HG02678 (cell line): ENCODE data around the gene GPR15LG.
"Not testable (repeated sequence)": the region's sequence is repeated elsewhere in the genome, so short reads cannot be mapped to it uniquely, and the experiment has no call there.

Experiments used
- ATAC-seq: cut with Tn5 transposase; IDR thresholded peaks from one replicate; pipeline ENCODE4 v1.9.1; 2021; ENCODE audit warnings: mild to moderate bottlenecking, moderate library complexity; ENCODE audit not compliant: unreplicated experiment

GPR15LG gene

GRCh38 chr10:84164442-84164841 lies 9.2 kb upstream of the GPR15LG start:
- no peak for ATAC-seq

DNA sequence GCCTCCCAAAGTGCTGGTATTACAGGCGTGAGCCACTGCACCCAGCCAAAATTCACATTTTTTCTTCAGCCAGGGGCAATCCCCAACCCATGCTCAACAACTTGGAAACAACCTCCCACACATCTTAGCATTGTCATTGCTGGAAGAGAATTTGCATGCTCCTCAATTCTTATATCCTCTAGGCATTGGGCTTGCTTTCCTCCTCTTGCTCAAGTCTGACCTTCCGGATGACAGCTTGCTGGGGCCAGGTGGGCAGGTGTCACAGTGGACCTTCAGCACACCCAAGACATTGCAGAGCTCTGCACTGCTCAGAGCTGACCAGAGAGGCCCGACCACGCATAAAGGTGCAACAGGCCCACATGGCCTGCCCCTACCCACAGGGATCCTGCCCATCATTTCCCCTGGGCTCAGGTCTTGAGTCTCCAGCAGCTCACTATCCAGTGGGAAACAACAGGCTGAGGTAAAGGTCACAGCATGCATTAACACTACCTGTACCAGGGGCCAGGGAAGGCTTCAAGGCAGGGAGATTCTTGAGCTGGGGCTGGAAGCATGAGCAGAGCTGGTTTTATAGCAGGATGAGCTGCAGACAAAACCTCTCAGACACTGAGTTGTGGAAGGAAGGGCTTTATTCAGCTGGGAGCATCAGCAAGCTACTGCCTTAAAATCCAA lies 6.8 kb upstream of the GPR15LG start:
- ATAC-seq = peak; percentile 58

DNA sequence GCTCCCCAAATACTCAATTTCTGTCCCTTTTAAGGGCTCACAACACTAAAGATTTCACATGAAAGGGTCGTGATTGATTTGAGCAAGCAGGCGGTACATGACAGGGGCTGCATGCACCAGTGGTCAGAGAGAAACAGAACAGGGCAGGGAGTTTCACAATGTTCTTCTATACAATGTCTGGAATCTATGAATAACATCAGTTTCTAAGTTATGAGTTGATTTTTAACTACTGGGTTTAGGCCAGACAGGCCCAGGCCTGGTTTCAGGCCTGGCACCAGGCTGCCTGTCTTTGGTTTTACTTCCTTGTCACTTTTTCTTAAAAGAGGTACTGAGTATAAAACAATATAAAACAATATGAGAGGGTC lies 6.3 kb upstream of the GPR15LG start:
- peak; percentile 18 for ATAC-seq

DNA sequence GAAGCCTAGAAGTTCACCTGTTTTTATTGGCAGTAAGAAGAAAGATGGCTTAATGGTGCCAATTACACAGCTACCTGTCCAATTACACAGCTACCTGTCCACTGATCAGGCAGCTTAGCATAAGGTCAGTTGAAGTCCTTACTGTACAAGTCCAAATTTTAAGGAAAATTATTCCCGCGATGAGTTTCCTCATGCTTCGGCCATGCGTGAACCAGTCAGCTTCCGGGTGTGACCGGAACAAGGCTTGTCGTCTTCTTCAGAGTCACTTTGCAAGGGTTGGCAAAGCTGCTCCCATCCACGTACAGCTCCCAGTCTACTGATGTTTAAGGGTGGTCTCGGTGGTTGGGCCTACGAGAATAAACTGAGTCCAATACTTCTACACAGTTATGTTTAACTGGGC lies 5.2 kb upstream of the GPR15LG start:
- ATAC-seq = not testable (repeated sequence)

DNA sequence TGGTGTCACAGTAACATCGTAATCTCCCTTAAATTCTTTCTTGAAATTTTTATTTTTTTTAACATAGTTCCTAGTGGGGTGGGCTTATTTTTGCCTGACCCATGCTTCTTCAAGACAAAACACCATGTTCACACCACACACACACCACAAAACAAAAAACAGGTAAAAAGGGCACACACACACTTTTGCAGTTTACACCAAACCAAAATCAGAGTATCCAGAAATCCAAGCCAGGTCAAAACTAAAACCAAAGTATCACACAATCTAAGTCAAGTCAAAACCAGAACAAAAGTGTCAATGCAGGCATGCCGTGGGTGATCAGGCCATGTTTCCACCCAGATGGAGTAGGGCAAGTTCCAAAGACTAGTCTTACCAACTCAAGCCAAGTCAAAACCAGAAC lies 2.4 kb upstream of the GPR15LG start:
- ATAC-seq = not testable (repeated sequence)

- ATAC-seq = peak; percentile 27
Observed at GRCh38 chr10:84171700-84172466, 1.7 kb upstream of the GPR15LG start.

DNA sequence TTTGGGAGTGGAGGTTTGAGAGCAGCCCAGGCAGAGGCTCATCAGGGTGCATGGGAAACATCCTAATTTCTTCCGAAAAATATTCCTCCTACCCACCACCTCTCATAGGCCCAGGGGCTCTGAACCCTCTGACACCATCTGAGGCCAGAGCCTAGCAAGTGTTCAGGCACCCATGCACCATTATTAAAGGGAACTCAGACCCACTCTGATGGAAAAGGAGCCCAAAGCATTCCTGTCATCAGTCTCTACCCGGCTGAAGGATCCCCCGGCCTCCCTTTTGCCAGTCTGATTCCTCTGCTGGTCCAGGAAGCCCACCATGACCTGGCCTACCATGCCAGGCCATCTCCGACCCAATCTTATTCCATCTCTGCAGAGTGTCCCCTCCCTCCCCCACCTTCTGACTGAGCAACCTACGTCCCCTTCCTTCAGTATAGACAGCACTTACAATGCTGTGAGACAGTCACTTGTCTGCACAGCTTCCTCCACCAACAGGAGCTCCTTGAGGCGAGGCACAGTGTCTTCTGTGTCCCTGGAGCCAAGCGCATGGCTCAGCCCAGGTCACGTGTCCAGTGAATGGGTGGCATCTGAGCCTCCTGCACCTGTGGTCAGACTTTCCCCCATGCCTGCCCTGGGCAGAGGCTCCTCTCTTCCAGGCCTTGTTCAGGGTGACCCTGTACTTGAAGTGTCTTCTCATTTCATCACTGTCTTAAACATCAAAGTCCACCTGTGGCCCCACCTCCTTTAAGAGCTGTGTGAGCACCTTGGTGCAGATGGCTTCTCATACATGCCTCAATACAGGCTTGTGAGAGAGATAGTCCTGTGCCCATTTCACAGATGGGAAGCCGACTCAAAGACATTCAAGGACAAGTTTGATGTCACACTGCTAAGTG lies 889 bp upstream of the GPR15LG start:
- ATAC-seq = peak; percentile 48

GRCh38 chr10:84175436-84175835 lies 1.8 kb downstream of the GPR15LG start:
- no peak for ATAC-seq

- ATAC-seq = no peak
Observed at GRCh38 chr10:84176351-84176750, 2.8 kb downstream of the GPR15LG start.

DNA sequence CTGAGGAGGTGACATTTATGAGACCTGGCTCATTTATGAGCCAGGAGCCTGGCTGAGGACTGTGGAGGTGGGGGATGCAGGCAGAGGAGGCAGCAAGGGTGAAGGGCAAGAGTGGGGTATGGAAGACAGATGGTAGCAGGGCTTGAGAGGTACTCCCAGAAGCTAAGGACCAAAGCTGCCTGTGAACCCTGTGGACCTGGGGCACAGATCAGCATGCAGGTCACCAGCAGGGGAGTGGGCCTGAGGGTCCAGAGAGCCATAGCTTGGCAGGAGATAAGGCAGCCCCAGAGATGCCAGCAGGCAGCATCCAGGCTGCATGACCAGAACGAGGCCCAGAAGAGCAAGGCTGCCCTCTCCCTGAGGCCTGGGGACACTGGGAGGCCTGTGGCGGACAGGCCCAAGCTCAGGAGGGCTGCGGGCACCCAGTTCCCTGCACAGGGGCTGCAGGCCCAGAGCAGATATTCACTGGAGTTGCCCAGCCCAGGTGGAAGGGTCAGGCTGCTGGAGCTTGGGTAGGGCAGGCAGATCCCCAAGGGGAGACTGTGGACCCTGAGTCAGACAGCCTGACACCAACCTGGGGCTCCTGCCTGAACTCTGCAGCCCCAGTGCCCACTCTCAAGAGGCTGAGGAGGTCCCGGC lies 3.4 kb downstream of the GPR15LG start:
- ATAC-seq = no peak

- ATAC-seq = peak; percentile 43
Observed at GRCh38 chr10:84177541-84178141, 4.0 kb downstream of the GPR15LG start.

DNA sequence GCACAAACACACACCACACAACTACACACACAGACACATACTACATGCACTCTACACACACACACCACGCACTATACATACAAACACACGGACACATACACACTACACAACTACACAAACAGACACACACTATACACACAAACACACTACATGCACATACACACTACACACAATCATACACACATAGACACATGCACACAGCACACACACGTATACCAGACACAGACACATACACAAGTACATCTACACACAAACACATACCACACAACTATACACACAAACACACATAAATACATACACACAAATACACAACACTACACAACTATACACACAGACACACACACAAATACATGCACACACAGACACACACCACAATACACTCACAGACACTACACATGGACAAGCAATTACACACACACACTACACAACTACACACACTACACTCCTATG lies 4.6 kb downstream of the GPR15LG start:
- no peak for ATAC-seq

DNA sequence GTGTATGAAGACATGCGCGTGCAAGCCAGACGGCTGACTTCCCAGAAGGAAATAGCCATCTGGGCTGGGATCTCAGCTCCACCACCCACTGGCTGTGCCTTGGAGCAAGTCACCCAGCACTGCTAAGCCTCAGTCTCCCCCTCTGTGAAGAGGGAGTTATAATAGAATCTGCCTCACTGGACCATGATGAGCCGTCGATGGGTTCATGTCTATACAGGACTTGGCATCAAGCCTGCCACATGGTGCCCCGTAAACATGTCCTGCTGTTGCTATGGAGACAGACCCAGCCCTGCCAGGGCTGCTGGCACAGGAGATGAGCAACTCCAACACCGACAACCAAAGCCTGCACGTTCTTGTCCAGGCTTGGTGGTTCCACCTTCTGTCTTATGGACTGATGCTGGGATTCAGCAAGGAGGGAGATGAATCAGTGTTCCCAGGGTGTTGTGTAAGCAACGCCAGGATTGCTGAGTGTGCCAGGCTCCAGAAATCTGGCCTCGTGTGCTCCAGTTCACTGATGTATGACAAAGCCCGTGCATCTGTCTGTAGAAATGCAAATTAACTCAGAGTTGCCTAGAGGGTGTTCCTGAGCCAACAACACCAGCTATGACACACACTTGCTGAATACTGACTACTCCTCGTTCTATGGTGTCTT lies 5.6 kb downstream of the GPR15LG start:
- ATAC-seq = peak; percentile 90

DNA sequence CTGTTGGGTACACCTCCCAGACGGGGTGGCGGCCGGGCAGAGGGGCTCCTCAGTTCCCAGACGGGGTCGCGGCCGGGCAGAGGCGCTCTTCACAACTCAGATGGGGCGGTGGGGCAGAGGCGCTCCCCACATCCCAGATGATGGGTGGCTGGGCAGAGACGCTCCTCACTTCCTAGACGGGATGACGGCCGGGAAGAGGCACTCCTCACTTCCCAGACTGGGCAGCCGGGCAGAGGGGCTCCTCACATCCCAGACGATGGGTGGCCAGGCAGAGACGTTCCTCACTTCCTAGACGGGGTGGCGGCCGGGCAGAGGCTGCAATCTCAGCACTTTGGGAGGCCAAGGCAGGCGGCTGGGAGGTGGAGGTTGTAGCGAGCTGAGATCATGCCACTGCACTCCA lies 6.8 kb downstream of the GPR15LG start:
- ATAC-seq = not testable (repeated sequence)

- no peak for ATAC-seq
Observed at GRCh38 chr10:84181631-84182030, 8.0 kb downstream of the GPR15LG start.

- ATAC-seq = no peak
Observed at GRCh38 chr10:84184517-84184916, 10.9 kb downstream of the GPR15LG start.

GRCh38 chr10:84185526-84186175 lies 12.1 kb downstream of the GPR15LG start:
- ATAC-seq = no peak

DNA sequence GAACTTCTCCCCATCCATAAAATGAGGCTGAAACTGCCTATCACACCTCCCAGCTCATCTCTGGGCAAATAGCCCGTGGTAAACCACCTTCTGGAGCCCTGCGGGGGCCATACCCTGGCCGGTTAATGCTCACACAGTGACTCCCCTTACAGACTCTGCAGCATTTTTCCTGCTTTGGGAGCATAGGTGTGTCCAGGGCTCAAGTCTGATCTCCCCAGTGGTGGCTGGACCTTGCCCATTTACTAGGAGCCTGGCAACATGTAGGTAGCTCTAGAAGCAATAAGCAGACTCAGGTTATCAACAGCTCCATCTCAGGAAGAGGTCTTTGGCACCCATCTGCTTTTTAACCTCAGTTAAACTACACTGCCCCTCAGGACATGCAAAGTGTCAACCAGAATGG lies 15.2 kb downstream of the GPR15LG start:
- ATAC-seq = no peak

- no peak for ATAC-seq
Observed at GRCh38 chr10:84190621-84191020, 17.0 kb downstream of the GPR15LG start.

GRCh38 chr10:84191106-84191505 lies 17.5 kb downstream of the GPR15LG start:
- no peak for ATAC-seq
